Colonic mucosa (tissue), 4 donors: Measurements from ENCODE around the gene CADM1. TPM values are rescaled to one million over a fixed set of nuclear protein-coding genes. Genes with fewer than 3 reads are reported as not detected.

Experiments
- DNase-seq: peaks from one replicate; pipeline ENCODE4 v3.0.0-alpha.2; 2020
- H3K27ac ChIP-seq: fragments of 200-600 bp; one replicate; pipeline ENCODE4 v1.8.0; 2021
- H3K27me3 ChIP-seq: fragments of 200-600 bp; one replicate; pipeline ENCODE4 v1.8.0; 2021
- H3K36me3 ChIP-seq: fragments of 200-600 bp; one replicate; pipeline ENCODE4 v1.8.0; 2021
- H3K4me1 ChIP-seq: fragments of 200-600 bp; one replicate; pipeline ENCODE4 v1.8.0; 2021; ENCODE audit warnings: mild to moderate bottlenecking
- H3K4me3 ChIP-seq: fragments of 200-600 bp; one replicate; pipeline ENCODE4 v1.8.0; 2021
- H3K9ac ChIP-seq, 2 donors: one replicate each; pipeline ENCODE4 v1.7.0; 2013; ENCODE audit warnings: control low read depth in 2 of 2, low read depth in 2 of 2, low read length in 2 of 2
- H3K9me3 ChIP-seq: fragments of 200-600 bp; one replicate; pipeline ENCODE4 v1.8.0; 2021
- CTCF ChIP-seq: fragments of 200-600 bp; IDR thresholded peaks from one replicate; pipeline ENCODE4 v1.8.0; 2022; ENCODE audit warnings: antibody characterized with exemption, mild to moderate bottlenecking
- intact Hi-C: fragments of 100-400 bp; cut with DNase I; formaldehyde crosslinking; loops from one replicate; pipeline ENCODE4 v1.14.1; 2022
- total RNA-seq, 2 donors: library from RNA; stranded (reverse); fragmentation: NEBNext Ultra II Directional in 1 of 2; extraction: Animal tissue kit (Norgen Biotek cat#: 25700) in 1 of 2; gene quantifications; one replicate each; pipeline ENCODE4 v1.2.1, GENCODE V29; 2021
- donor health status: healthy.
- donor health status: DM: no; HTN: no; CAD: no.
- donor health status: DM: no; HTN: no; CAD: no.

The CADM1 gene
- total RNA-seq, 2 donors from 2014 or later: 5.2 to 6.4 TPM

DNA sequence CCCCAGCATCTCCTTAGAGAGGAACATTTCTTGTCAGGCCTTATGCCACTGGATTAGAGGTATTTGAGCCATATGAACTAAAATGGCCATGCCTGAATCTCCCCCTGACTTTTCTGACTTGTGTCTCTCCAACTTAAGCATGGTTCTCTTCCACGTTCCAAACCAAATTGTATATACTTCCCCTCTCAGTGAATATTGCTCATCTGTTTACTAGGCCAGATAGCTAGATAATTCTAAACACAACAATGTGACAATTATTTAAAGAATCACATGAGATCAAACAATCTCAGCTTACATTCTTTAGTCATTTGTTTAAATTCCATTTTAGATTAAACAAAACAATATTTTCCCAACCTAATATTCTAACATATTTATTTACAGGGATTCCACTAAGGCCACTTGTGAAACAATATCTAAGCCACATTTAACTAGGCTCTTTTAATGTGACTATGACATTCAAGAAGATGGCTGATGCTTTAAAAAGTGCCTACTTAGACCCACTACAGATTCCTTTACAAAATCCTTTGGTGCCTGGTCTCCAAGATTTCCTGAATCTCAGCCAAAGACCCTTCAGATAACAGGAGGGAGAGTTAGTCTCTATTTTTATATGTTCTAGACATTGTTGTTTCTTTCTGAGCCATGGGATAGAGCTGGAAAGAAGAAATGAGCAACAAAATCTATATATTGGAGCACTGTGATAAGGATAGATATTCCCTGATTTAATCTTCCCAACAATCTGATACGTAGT is 105.7 kb downstream of the CADM1 start:
- Histone ChIP-seq H3K9ac (no peak overlapping the region), H3K27me3 (no peaks in the 10 kb centered on the region), H3K4me3 (no peak overlapping the region), H3K36me3 (no peaks in the 10 kb centered on the region), H3K4me1 (no peaks in the 10 kb centered on the region), H3K27ac (no peak overlapping the region), H3K9me3 (no peaks in the 10 kb centered on the region)
- intact Hi-C loops: no loop called here
- no peak for TF ChIP-seq CTCF
- no peak for DNase-seq

DNA sequence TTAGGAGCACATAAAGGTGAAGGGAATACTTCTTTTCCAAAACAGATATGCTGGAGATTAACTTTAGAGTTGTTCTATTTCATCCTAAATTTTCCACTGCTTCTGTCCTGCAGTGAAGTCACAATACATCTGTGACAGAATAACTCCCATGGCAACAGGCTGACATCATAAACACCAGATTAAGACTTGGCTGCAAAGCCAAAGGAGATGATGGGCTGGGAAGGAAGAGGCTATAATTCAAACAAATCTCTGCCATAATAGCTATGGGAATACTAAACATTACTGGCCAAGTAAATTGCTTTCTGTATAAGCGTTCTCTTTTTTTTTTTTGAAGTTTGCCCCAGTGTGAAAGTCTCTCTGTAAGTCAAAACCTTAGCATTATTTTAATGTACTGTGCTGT is 107.7 kb downstream of the CADM1 start:
- no peak for DNase-seq
- Histone ChIP-seq H3K27ac (no peak overlapping the region), H3K4me3 (no peak overlapping the region), H3K4me1 (no peaks in the 10 kb centered on the region), H3K9ac (no peak overlapping the region), H3K27me3 (no peaks in the 10 kb centered on the region), H3K9me3 (no peaks in the 10 kb centered on the region), H3K36me3 (no peaks in the 10 kb centered on the region)
- no peak for TF ChIP-seq CTCF
- intact Hi-C loops: no loop called here

GRCh38 chr11:115393950-115394349 is 110.3 kb downstream of the CADM1 start:
- no peak for TF ChIP-seq CTCF
- Histone ChIP-seq H3K27ac (no peak overlapping the region), H3K9me3 (no peaks in the 10 kb centered on the region), H3K9ac (no peak overlapping the region), H3K4me1 (no peaks in the 10 kb centered on the region), H3K4me3 (no peak overlapping the region), H3K27me3 (no peaks in the 10 kb centered on the region), H3K36me3 (no peaks in the 10 kb centered on the region)
- intact Hi-C loops: no loop called here
- DNase-seq: no peak

GRCh38 chr11:115391598-115391997 is 112.6 kb downstream of the CADM1 start:
- H3K27me3 ChIP-seq: no peaks in the 10 kb centered on the region
- TF ChIP-seq CTCF: no peak
- no peaks in the 10 kb centered on the region for H3K4me1 ChIP-seq
- DNase-seq: no peak
- H3K4me3 ChIP-seq: no peak overlapping the region
- H3K9me3 ChIP-seq: no peaks in the 10 kb centered on the region
- H3K36me3 ChIP-seq: no peaks in the 10 kb centered on the region
- no peak overlapping the region for H3K27ac ChIP-seq
- intact Hi-C loops: no loop called here
- no peak overlapping the region for H3K9ac ChIP-seq

DNA sequence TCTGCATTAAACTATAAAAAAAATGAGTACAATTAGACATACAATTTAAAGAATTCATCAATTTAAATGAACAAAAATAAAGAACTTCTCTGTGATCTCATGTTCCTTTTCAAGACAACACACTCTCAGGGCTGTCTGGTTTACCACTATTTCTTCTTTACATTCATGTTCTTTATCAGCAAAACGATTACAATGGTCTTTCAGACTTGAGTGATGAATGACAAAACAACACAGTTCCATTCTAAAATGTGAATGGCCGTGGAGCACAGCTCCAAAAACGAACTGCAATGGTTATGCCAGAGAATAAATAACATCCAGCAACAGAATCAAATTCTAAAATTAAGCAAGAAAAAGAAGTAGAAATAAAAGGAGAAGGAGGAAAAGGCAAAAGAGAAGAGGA is 113.1 kb downstream of the CADM1 start:
- TF ChIP-seq CTCF: no peak

More for the DNA sequence above, 113.1 kb downstream of the CADM1 start:
- no peaks in the 10 kb centered on the region for H3K36me3 ChIP-seq
- no peak overlapping the region for H3K4me3 ChIP-seq
- no peaks in the 10 kb centered on the region for H3K27me3 ChIP-seq
- no peak overlapping the region for H3K27ac ChIP-seq
- DNase-seq: no peak
- intact Hi-C loops: no loop called here
- H3K9ac ChIP-seq: no peak overlapping the region
- H3K4me1 ChIP-seq: no peaks in the 10 kb centered on the region
- no peaks in the 10 kb centered on the region for H3K9me3 ChIP-seq
